Caco-2 (cell line): ENCODE measurements around the gene LRRTM2. TPM values are rescaled to one million over a fixed set of nuclear protein-coding genes. Genes with fewer than 3 reads are reported as not detected.

Source experiments
- BruUV-seq: library from RNA; stranded (reverse); fragments of 400-500 nt; replicated peaks from 2 replicates; lab custom pipeline; 2021; lab: Mats Ljungman, UMichigan
- CTCF ChIA-PET: fragments of 300-600 bp; sonication (Branson Sonifier 250); formaldehyde crosslinking; loops from one replicate; lab custom pipeline; 2022; ENCODE audit warnings: antibody characterized with exemption; lab: Charles Lee
- POLR2A ChIA-PET: fragments of 300-600 bp; sonication (Branson Sonifier 250); formaldehyde crosslinking; loops from one replicate; lab custom pipeline; 2022; ENCODE audit warnings: antibody characterized with exemption; lab: Charles Lee
- DNase-seq, 2 experiments: peaks; one replicate each; pipeline versions ENCODE4 v3.0.0 to v3.0.0-alpha.2; 2020 to 2022
- H3K27me3 ChIP-seq: replicated peaks from 2 replicates; pipeline ENCODE4 v1.6.0; 2011; ENCODE audit warnings: low read length; ENCODE audit not compliant: control insufficient read depth, insufficient read depth
- H3K36me3 ChIP-seq: 2 replicates; pipeline ENCODE4 v1.5.1; 2011; ENCODE audit warnings: low read length; ENCODE audit not compliant: control insufficient read depth, insufficient read depth
- H3K4me1 ChIP-seq: fragments of 250-450 bp; sonication (Bioruptor Pico); 2 replicates; pipeline ENCODE4 v1.5.1; 2020; ENCODE audit warnings: mild to moderate bottlenecking
- H3K4me3 ChIP-seq: 2 replicates; pipeline ENCODE4 v1.5.1; 2011; ENCODE audit warnings: low read depth, mild to moderate bottlenecking, control low read depth, low read length
- H3K9me3 ChIP-seq: fragments of 250-450 bp; sonication (Bioruptor Pico); 2 replicates; pipeline ENCODE4 v1.5.1; 2020; ENCODE audit warnings: mild to moderate bottlenecking, moderate library complexity
- H3K27ac Mint-ChIP-seq: one replicate; pipeline ENCODE4 v1.8.0; 2022; ENCODE audit warnings: mixed read lengths; ENCODE audit not compliant: unreplicated experiment
- H3K27me3 Mint-ChIP-seq: one replicate; pipeline ENCODE4 v1.8.0; 2022; ENCODE audit warnings: mixed read lengths; ENCODE audit not compliant: insufficient read depth, unreplicated experiment
- H3K36me3 Mint-ChIP-seq: one replicate; pipeline ENCODE4 v1.8.0; 2022; ENCODE audit warnings: mild to moderate bottlenecking, mixed read lengths; ENCODE audit not compliant: insufficient read depth, unreplicated experiment
- H3K4me1 Mint-ChIP-seq: one replicate; pipeline ENCODE4 v1.8.0; 2022; ENCODE audit warnings: low read depth, mixed read lengths; ENCODE audit not compliant: unreplicated experiment
- H3K4me3 Mint-ChIP-seq: one replicate; pipeline ENCODE4 v1.8.0; 2022; ENCODE audit warnings: mild to moderate bottlenecking, moderate library complexity, mixed read lengths; ENCODE audit not compliant: unreplicated experiment
- H3K9me3 Mint-ChIP-seq: one replicate; pipeline ENCODE4 v1.8.0; 2022; ENCODE audit warnings: mixed read lengths; ENCODE audit not compliant: unreplicated experiment
- CTCF ChIP-seq, 2 experiments: fragments of 200-600 bp in 1 of 2; IDR thresholded peaks; 1 replicate in 1 of 2; 2 replicates in 1 of 2; pipeline versions ENCODE4 v1.5.1 to v1.8.0; 2011 to 2022; ENCODE audit warnings: antibody characterized with exemption in 1 of 2, control low read depth in 1 of 2, inconsistent platforms in 1 of 2, low read depth in 1 of 2, low read length in 1 of 2, mild to moderate bottlenecking in 1 of 2, moderate library complexity in 1 of 2; ENCODE audit not compliant: insufficient read depth in 1 of 2, severe bottlenecking in 1 of 2, unreplicated experiment in 1 of 2
- intact Hi-C: fragments of 100-400 bp; cut with micrococcal nuclease; formaldehyde crosslinking; loops from one replicate; pipeline ENCODE4 v1.10.0; 2022; ENCODE audit not compliant: unreplicated experiment
- total RNA-seq: library from RNA; stranded (reverse); gene quantifications from 2 replicates; pipeline ENCODE4 v1.2.3, GENCODE V29; 2022

Gene LRRTM2
- total RNA-seq, 1 experiment from 2014 or later: not detected

GRCh38 chr5:138874241-138874640 is 894 bp downstream of the LRRTM2 start:
- no peak overlapping the region for H3K4me3 Mint-ChIP-seq
- H3K36me3 Mint-ChIP-seq: peaks cover 38% of the 10 kb centered on the region
- no peak overlapping the region for H3K4me3 ChIP-seq
- H3K27me3 Mint-ChIP-seq: no peaks in the 10 kb centered on the region
- no peak overlapping the region for H3K27ac Mint-ChIP-seq
- H3K36me3 ChIP-seq: no peaks in the 10 kb centered on the region; the same call in 1 of the 2 replicates
- POLR2A ChIA-PET: no interaction called here
- H3K27me3 ChIP-seq: no peaks in the 10 kb centered on the region
- CTCF ChIA-PET: no interaction called here
- no peaks in the 10 kb centered on the region for H3K9me3 Mint-ChIP-seq
- H3K9me3 ChIP-seq: no peaks in the 10 kb centered on the region
- intact Hi-C loops: loop anchor here (10.0 kb wide), 1 partner anchor 261 kb away; no protein-coding TSS in a partner anchor
- no TSS peak for BruUV-seq
- DNase-seq: no peak
- peaks cover 28% of the 10 kb centered on the region for H3K4me1 ChIP-seq
- peaks cover 27% of the 10 kb centered on the region for H3K4me1 Mint-ChIP-seq
- no peak for TF ChIP-seq CTCF (IDR thresholded peaks at IDR 0.05; ENCODE audit: insufficient read depth in 1 of 2, low read depth in 1 of 2, low read length in 1 of 2, severe bottlenecking in 1 of 2, unreplicated experiment in 1 of 2)

- H3K27ac Mint-ChIP-seq: no peak overlapping the region
- peaks cover 33% of the 10 kb centered on the region for H3K4me1 Mint-ChIP-seq
- Histone ChIP-seq H3K4me3 (no peak overlapping the region), H3K36me3 (no peaks in the 10 kb centered on the region; the same call in 1 of the 2 replicates), H3K4me1 (peaks cover 30% of the 10 kb centered on the region), H3K27me3 (no peaks in the 10 kb centered on the region), H3K9me3 (no peaks in the 10 kb centered on the region)
- no peak for DNase-seq
- intact Hi-C loops: loop anchor here (10.0 kb wide), 1 partner anchor 261 kb away; no protein-coding TSS in a partner anchor
- H3K36me3 Mint-ChIP-seq: peaks cover 38% of the 10 kb centered on the region
- no TSS peak for BruUV-seq
- no peaks in the 10 kb centered on the region for H3K27me3 Mint-ChIP-seq
- H3K9me3 Mint-ChIP-seq: no peaks in the 10 kb centered on the region
- POLR2A ChIA-PET: no interaction called here
- TF ChIP-seq CTCF (IDR thresholded peaks at IDR 0.05; ENCODE audit: insufficient read depth in 1 of 2, low read depth in 1 of 2, low read length in 1 of 2, severe bottlenecking in 1 of 2, unreplicated experiment in 1 of 2): no peak
- no peak overlapping the region for H3K4me3 Mint-ChIP-seq
- CTCF ChIA-PET: no interaction called here
Observed at GRCh38 chr5:138873466-138874221, 1.5 kb downstream of the LRRTM2 start.

GRCh38 chr5:138872841-138873465 is 2.2 kb downstream of the LRRTM2 start:
- H3K27me3 ChIP-seq: no peaks in the 10 kb centered on the region
- no peaks in the 10 kb centered on the region for H3K9me3 ChIP-seq
- POLR2A ChIA-PET: no interaction called here
- peaks cover 43% of the 10 kb centered on the region for H3K36me3 Mint-ChIP-seq
- TF ChIP-seq CTCF (IDR thresholded peaks at IDR 0.05; ENCODE audit: insufficient read depth in 1 of 2, low read depth in 1 of 2, low read length in 1 of 2, severe bottlenecking in 1 of 2, unreplicated experiment in 1 of 2): no peak
- no peaks in the 10 kb centered on the region for H3K27me3 Mint-ChIP-seq
- H3K4me1 Mint-ChIP-seq: peaks cover 38% of the 10 kb centered on the region
- H3K36me3 ChIP-seq: no peaks in the 10 kb centered on the region; the same call in 1 of the 2 replicates
- DNase-seq: no peak
- no peak overlapping the region for H3K4me3 ChIP-seq
- BruUV-seq: no TSS peak
- no peak overlapping the region for H3K4me3 Mint-ChIP-seq
- no peak overlapping the region for H3K27ac Mint-ChIP-seq
- H3K9me3 Mint-ChIP-seq: no peaks in the 10 kb centered on the region
- peaks cover 36% of the 10 kb centered on the region for H3K4me1 ChIP-seq
- CTCF ChIA-PET: no interaction called here
- intact Hi-C loops: loop anchor here (10.0 kb wide), 1 partner anchor 262 kb away; no protein-coding TSS in a partner anchor
